Measurements from ENCODE around the gene PRND. TPM values are rescaled to one million over a fixed set of nuclear protein-coding genes. Genes with fewer than 3 reads are reported as not detected.

Gene PRND
- polyA plus RNA-seq, 3 donors, result not detected

DNA sequence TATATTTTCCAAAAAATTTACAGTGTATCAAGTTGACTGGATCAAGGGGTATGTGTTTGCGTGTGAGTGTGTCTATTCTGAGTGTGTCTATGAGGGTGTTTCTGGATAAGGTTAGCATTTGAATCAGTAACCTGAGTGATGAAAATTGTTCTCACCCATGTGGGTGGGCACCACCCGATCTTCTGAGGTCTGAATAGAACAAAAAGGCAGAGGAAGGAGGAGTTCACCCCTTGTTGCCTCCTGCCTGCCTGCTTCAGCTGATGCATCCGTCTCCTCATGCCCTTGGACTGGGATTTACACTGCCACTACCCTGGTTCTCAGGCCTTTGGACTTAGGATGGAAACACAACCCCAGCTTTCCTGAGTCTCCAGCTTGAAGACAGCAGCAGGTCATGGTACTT, 13.7 kb upstream of the PRND start:
- 91% methylated on average over 2 of the region's 3 CpGs for WGBS (ENCODE audit: insufficient coverage)
- no peak overlapping the region for H3K4me3 Mint-ChIP-seq
- DNase-seq, result no peak
- Histone ChIP-seq H3K27me3 (ENCODE audit: control insufficient read depth in 2 of 2, insufficient read depth in 2 of 2, low read length in 2 of 2) (no peaks in the 10 kb centered on the region), H3K36me3 (replicated peaks in 1 of 2; ENCODE audit: control insufficient read depth in 1 of 2, insufficient read depth in 2 of 2, low read length in 2 of 2) (no peaks in the 10 kb centered on the region), H3K27ac (ENCODE audit: low read depth in 1 of 2, low read length in 2 of 2) (no peak overlapping the region), H3K9me3 (replicated peaks in 1 of 2; ENCODE audit: control insufficient read depth in 1 of 2, insufficient read depth in 1 of 2, low read length in 2 of 2) (no peaks in the 10 kb centered on the region), H2AFZ (ENCODE audit: insufficient read depth, low read depth, low read length, poor library complexity, severe bottlenecking) (no peak overlapping the region), H3K4me3 (replicated peaks in 1 of 3; ENCODE audit: low read depth in 2 of 3, low read length in 3 of 3) (no peak overlapping the region), H4K20me1 (ENCODE audit: insufficient read depth, low read length) (no peaks in the 10 kb centered on the region), H3K79me2 (ENCODE audit: insufficient read depth, low read length) (no peaks in the 10 kb centered on the region), H3K4me2 (replicated peaks; ENCODE audit: extremely low read depth, low read length, poor library complexity, severe bottlenecking) (no peak overlapping the region), H3K9ac (ENCODE audit: insufficient read depth, low read length, poor library complexity, severe bottlenecking) (no peak overlapping the region), H3K4me1 (ENCODE audit: control insufficient read depth in 1 of 2, insufficient read depth in 2 of 2, low read length in 2 of 2) (no peaks in the 10 kb centered on the region)
- H3K27ac Mint-ChIP-seq, result no peak overlapping the region
- intact Hi-C loops (cut with micrococcal nuclease), result no loop called here
- H3K4me1 Mint-ChIP-seq, result peaks cover 2% of the 10 kb centered on the region
- no peaks in the 10 kb centered on the region for H3K36me3 Mint-ChIP-seq
- TF ChIP-seq CTCF (IDR thresholded peaks at IDR 0.05), result no peak
- H3K9me3 Mint-ChIP-seq, result peaks cover 0 to 5% (median under 1%) of the 10 kb centered on the region in 7 donors
- H3K27me3 Mint-ChIP-seq (ENCODE audit: low read depth in 3 of 3), result peaks cover 0 to 5% (median 2%) of the 10 kb centered on the region in 3 donors

- H3K4me3 Mint-ChIP-seq, result no peak overlapping the region
- Histone ChIP-seq H3K36me3 (replicated peaks in 1 of 2; ENCODE audit: control insufficient read depth in 1 of 2, insufficient read depth in 2 of 2, low read length in 2 of 2) (no peaks in the 10 kb centered on the region), H3K27me3 (ENCODE audit: control insufficient read depth in 2 of 2, insufficient read depth in 2 of 2, low read length in 2 of 2) (no peaks in the 10 kb centered on the region), H3K4me1 (ENCODE audit: control insufficient read depth in 1 of 2, insufficient read depth in 2 of 2, low read length in 2 of 2) (no peaks in the 10 kb centered on the region), H3K9me3 (replicated peaks in 1 of 2; ENCODE audit: control insufficient read depth in 1 of 2, insufficient read depth in 1 of 2, low read length in 2 of 2) (no peaks in the 10 kb centered on the region), H4K20me1 (ENCODE audit: insufficient read depth, low read length) (no peaks in the 10 kb centered on the region), H3K4me3 (replicated peaks in 1 of 3; ENCODE audit: low read depth in 2 of 3, low read length in 3 of 3) (no peak overlapping the region), H3K79me2 (ENCODE audit: insufficient read depth, low read length) (no peaks in the 10 kb centered on the region), H3K27ac (ENCODE audit: low read depth in 1 of 2, low read length in 2 of 2) (no peak overlapping the region), H3K4me2 (replicated peaks; ENCODE audit: extremely low read depth, low read length, poor library complexity, severe bottlenecking) (no peak overlapping the region), H2AFZ (ENCODE audit: insufficient read depth, low read depth, low read length, poor library complexity, severe bottlenecking) (no peak overlapping the region), H3K9ac (ENCODE audit: insufficient read depth, low read length, poor library complexity, severe bottlenecking) (no peak overlapping the region)
- 95% methylated on average over 3 of the region's 3 CpGs for WGBS (ENCODE audit: insufficient coverage)
- H3K27ac Mint-ChIP-seq, result peak overlapping the region in 1 of 7 donors; percentile 78
- H3K27me3 Mint-ChIP-seq (ENCODE audit: low read depth in 3 of 3), result peaks cover 0 to 8% (median 2%) of the 10 kb centered on the region in 3 donors
- no peaks in the 10 kb centered on the region for H3K36me3 Mint-ChIP-seq
- TF ChIP-seq CTCF (IDR thresholded peaks at IDR 0.05), result no peak
- DNase-seq, result no peak
- intact Hi-C loops (cut with micrococcal nuclease), result no loop called here
- H3K4me1 Mint-ChIP-seq, result peaks cover 2% of the 10 kb centered on the region
- H3K9me3 Mint-ChIP-seq, result peaks cover 0 to 5% (median 2%) of the 10 kb centered on the region in 7 donors
Measured at GRCh38 chr20:4708856-4709255, 12.9 kb upstream of the PRND start.

Data from CD14-positive monocyte (primary cell).